ENCODE results near the gene NEK7. TPM values are rescaled to one million over a fixed set of nuclear protein-coding genes. Genes with fewer than 3 reads are reported as not detected.
"Not testable (repeated sequence)": the region's sequence is repeated elsewhere in the genome, so short reads cannot be mapped to it uniquely, and the experiment has no call there.

Gene NEK7
- total RNA-seq, 4 donors from 2014 or later, result 123 to 219 (median 141) TPM

- Histone ChIP-seq H3K27ac (no peak overlapping the region), H3K9me3 (no peaks in the 10 kb centered on the region), H3K27me3 (no peaks in the 10 kb centered on the region), H3K36me3 (no peaks in the 10 kb centered on the region), H3K4me3 (no peak overlapping the region), H3K4me1 (peaks cover 0 to 8% (median 0%) of the 10 kb centered on the region in 4 donors)
- no peak for TF ChIP-seq EP300 (IDR thresholded peaks at IDR 0.05)
- no peak for TF ChIP-seq CTCF (IDR thresholded peaks at IDR 0.05)
- no peak for TF ChIP-seq POLR2A (IDR thresholded peaks at IDR 0.05)
- no peak for DNase-seq (ENCODE audit: low spot score in 2 of 2)
Observed at GRCh38 chr1:198128533-198128932, 28.3 kb upstream of the NEK7 start.

- H3K4me3 ChIP-seq, result not testable (repeated sequence)
Observed at GRCh38 chr1:198130053-198130452, 26.7 kb upstream of the NEK7 start.

GRCh38 chr1:198132060-198132781, 24.6 kb upstream of the NEK7 start:
- Histone ChIP-seq H3K4me3 (no peak overlapping the region), H3K9me3 (no peaks in the 10 kb centered on the region), H3K4me1 (no peaks in the 10 kb centered on the region), H3K27ac (no peak overlapping the region), H3K36me3 (no peaks in the 10 kb centered on the region), H3K27me3 (no peaks in the 10 kb centered on the region)
- 79 to 82% methylated on average over 6 of the region's 6 CpGs for WGBS, 2 donors
- DNase-seq (ENCODE audit: low spot score in 2 of 2), result no peak
- no peak for TF ChIP-seq CTCF (IDR thresholded peaks at IDR 0.05)
- TF ChIP-seq POLR2A (IDR thresholded peaks at IDR 0.05), result no peak
- no peak for TF ChIP-seq EP300 (IDR thresholded peaks at IDR 0.05)

More at GRCh38 chr1:198130053-198130452, 26.7 kb upstream of the NEK7 start:
- not testable (repeated sequence) for H3K4me1 ChIP-seq; H3K36me3 ChIP-seq; DNase-seq (ENCODE audit: low spot score in 2 of 2); H3K9me3 ChIP-seq; H3K27ac ChIP-seq; H3K27me3 ChIP-seq
- 91 to 92% methylated on average over 11 of the region's 11 CpGs for WGBS, 2 donors

- H3K27ac ChIP-seq, result no peak overlapping the region
- peaks cover 0 to 7% (median 0%) of the 10 kb centered on the region in 4 donors for H3K9me3 ChIP-seq
- no peaks in the 10 kb centered on the region for H3K36me3 ChIP-seq
- no peak overlapping the region for H3K4me3 ChIP-seq
- 67 to 72% methylated on average over 2 of the region's 2 CpGs for WGBS, 2 donors
- DNase-seq (ENCODE audit: low spot score in 2 of 2), result no peak
- TF ChIP-seq CTCF (IDR thresholded peaks at IDR 0.05) (no peak), EP300 (IDR thresholded peaks at IDR 0.05) (no peak), POLR2A (IDR thresholded peaks at IDR 0.05) (no peak)
- no peaks in the 10 kb centered on the region for H3K27me3 ChIP-seq
- no peaks in the 10 kb centered on the region for H3K4me1 ChIP-seq
Observed at GRCh38 chr1:198134252-198134651, 22.5 kb upstream of the NEK7 start.

GRCh38 chr1:198135366-198135765, 21.4 kb upstream of the NEK7 start:
- Histone ChIP-seq H3K27me3 (no peaks in the 10 kb centered on the region), H3K27ac (no peak overlapping the region), H3K36me3 (no peaks in the 10 kb centered on the region), H3K4me1 (no peaks in the 10 kb centered on the region), H3K9me3 (peaks cover 0 to 7% (median 0%) of the 10 kb centered on the region in 4 donors), H3K4me3 (no peak overlapping the region)
- 81 to 88% methylated on average over 1 of the region's 1 CpG for WGBS, 2 donors
- no peak for TF ChIP-seq EP300 (IDR thresholded peaks at IDR 0.05)
- TF ChIP-seq POLR2A (IDR thresholded peaks at IDR 0.05), result no peak
- no peak for TF ChIP-seq CTCF (IDR thresholded peaks at IDR 0.05)
- no peak for DNase-seq (ENCODE audit: low spot score in 2 of 2)

All from tibial nerve (tissue), 4 donors.